Aorta (tissue), 5 donors: ENCODE measurements around the gene EIPR1. TPM values are rescaled to one million over a fixed set of nuclear protein-coding genes. Genes with fewer than 3 reads are reported as not detected.
"Not testable (repeated sequence)": the region's sequence is repeated elsewhere in the genome, so short reads cannot be mapped to it uniquely, and the experiment has no call there.

Experiments used
- ATAC-seq: fragments of 200-7000 bp; cut with Tn5 transposase; one replicate; pipeline ENCODE4 v1.9.1; 2022; ENCODE audit warnings: moderate library complexity; ENCODE audit not compliant: low FRiP score
- DNase-seq, 2 donors: peaks; one replicate each; pipeline ENCODE4 v3.0.0-alpha.2; 2020
- H3K27ac ChIP-seq, 2 donors: one replicate each; pipeline ENCODE4 v1.5.1; 2013; ENCODE audit warnings: low read length in 2 of 2, mild to moderate bottlenecking in 2 of 2, moderate library complexity in 2 of 2, control low read depth in 1 of 2, inconsistent platforms in 1 of 2, low read depth in 1 of 2
- H3K27me3 ChIP-seq, 2 donors: one replicate each; pipeline ENCODE4 v1.6.1; 2013; ENCODE audit warnings: control low read depth in 1 of 2, low read length in 1 of 2, mild to moderate bottlenecking in 1 of 2, moderate library complexity in 1 of 2; ENCODE audit not compliant: insufficient read depth in 2 of 2, control insufficient read depth in 1 of 2
- H3K36me3 ChIP-seq, 2 donors: one replicate each; pipeline ENCODE4 v1.6.1; 2013; ENCODE audit warnings: control low read depth in 1 of 2, low read length in 1 of 2, mild to moderate bottlenecking in 1 of 2; ENCODE audit not compliant: insufficient read depth in 2 of 2, control insufficient read depth in 1 of 2
- H3K4me1 ChIP-seq, 2 donors: one replicate each; pipeline ENCODE4 v1.6.1; 2013; ENCODE audit warnings: low read length in 2 of 2, control low read depth in 1 of 2, mild to moderate bottlenecking in 1 of 2, moderate library complexity in 1 of 2; ENCODE audit not compliant: insufficient read depth in 2 of 2, control insufficient read depth in 1 of 2
- H3K4me3 ChIP-seq, 2 donors: one replicate each; pipeline ENCODE4 v1.5.1; 2013; ENCODE audit warnings: low read length in 2 of 2, control low read depth in 1 of 2, mild to moderate bottlenecking in 1 of 2
- H3K9me3 ChIP-seq: one replicate; pipeline ENCODE4 v1.6.1; 2013; ENCODE audit warnings: mild to moderate bottlenecking, low read length; ENCODE audit not compliant: control insufficient read depth
- WGBS, 2 donors: extraction: QIAGEN DNeasy Blood & Tissue Kit; methylation state at CpG; one replicate each; pipeline ENCODE4 v1.1.7; 2013; 5-methylcytosine and 5-hydroxymethylcytosine counted together
- intact Hi-C, 2 donors: fragments of 100-400 bp; cut with DNase I; formaldehyde crosslinking; loops; one replicate each; pipeline versions ENCODE4 v1.14.2 to v1.15.0; 2022
- polyA plus RNA-seq, 2 donors: library from polyadenylated mRNA; stranded (reverse); fragments of 200-250 nt; gene quantifications; one replicate each; pipeline ENCODE4 v1.2.3, GENCODE V29; 2013
- total RNA-seq, 2 donors: library from RNA; stranded (reverse); fragmentation: NEBNext Ultra II Directional; extraction: Animal tissue kit (Norgen Biotek cat#: 25700); gene quantifications; one replicate each; pipeline ENCODE4 v1.2.1, GENCODE V29; 2021
- donor health status: healthy with polysubstance abuse.
- donor health status: Bipolar disorder and iron deficiency.
- donor health status: DM: no; HTN: no; CAD: no.
- donor health status: DM: no; HTN: no; CAD: no.
- donor health status: DM: yes; HTN: yes; CAD: no.

EIPR1 gene
- total and polyA plus RNA-seq, 4 donors = 9.7 to 13.7 (median 10.0) TPM

DNA sequence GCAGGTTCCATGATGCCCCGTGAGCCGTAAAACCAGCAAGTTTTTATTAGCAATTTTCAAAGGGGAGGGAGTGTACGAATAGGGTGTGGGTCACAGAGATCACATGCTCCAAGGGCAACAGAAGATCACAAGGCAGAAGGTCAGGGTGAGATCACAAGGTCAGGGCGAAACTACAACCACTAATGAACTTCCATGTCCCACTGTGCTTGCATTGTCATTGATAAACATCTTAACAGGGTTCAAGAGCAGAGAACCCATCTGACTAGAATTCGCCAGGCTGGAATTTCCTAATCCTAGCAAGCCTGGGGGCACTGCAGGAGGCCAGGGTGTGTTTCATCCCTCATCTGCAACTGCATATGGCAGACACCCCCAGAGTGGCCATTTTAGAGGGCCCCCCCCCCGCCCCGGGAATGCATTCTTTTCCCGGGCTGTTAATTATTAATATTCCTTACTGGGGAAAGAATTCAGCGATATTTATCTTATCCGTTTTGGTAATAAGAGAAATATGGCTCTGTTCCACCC is 178.9 kb downstream of the EIPR1 start:
- H3K27me3 ChIP-seq, H3K9me3 ChIP-seq, intact Hi-C loops, ATAC-seq, H3K36me3 ChIP-seq, DNase-seq, H3K4me1 ChIP-seq, H3K27ac ChIP-seq, H3K4me3 ChIP-seq: not testable (repeated sequence)
- 71 to 73% methylated on average over 9 of the region's 10 CpGs for WGBS, 2 donors

DNA sequence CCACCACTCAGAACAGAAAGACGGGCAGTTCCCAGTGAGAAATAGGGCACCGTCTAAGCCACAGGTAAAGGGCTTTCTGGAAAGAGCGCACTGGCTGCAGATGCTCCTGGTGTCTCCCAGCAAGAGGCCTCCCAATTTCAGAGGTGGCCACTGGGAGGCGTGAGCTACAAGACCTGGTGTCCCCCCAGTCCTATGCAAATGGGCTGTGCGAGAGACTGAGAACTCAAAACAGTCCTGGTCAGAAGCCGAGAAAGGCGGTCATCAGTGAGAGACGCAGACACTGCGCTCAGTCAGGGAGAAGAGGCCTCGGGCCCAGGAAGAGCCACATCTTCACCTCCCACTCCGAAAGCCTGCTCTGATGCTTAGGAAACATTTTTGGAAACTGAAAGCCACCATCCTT is 179.5 kb downstream of the EIPR1 start:
- intact Hi-C loops = no loop called here
- Histone ChIP-seq H3K9me3 (no peaks in the 10 kb centered on the region), H3K4me1 (no peaks in the 10 kb centered on the region), H3K4me3 (no peak overlapping the region), H3K27me3 (no peaks in the 10 kb centered on the region), H3K36me3 (peaks cover 0 to 7% of the 10 kb centered on the region in 2 donors), H3K27ac (no peak overlapping the region)
- ATAC-seq = no peak
- no peak for DNase-seq
- WGBS, 2 donors = 94 to 97% methylated on average over 11 of the region's 11 CpGs

DNA sequence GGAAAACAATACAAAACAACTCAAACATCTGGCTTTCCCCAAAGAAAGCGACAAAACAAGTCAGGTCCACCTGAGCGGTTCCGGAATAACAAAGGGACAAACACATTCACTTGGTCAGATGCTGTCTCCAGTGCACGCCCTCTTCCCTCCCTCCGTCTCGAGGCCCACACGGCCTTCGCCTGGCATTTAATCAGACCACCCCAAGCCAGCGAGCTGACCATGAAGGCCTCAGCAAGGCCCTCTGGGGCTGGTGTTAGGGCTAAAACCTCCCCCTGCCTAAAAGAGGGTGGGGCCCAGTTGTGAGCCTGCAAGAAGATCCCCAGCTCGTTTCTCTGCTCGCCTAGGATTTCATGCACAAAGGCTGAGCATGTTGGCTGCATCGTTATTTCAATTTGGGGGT is 180.3 kb downstream of the EIPR1 start:
- intact Hi-C loops = no loop called here
- ATAC-seq (no peak), DNase-seq (peak in 1 of 2 donors; percentile 9)
- no peaks in the 10 kb centered on the region for H3K27me3 ChIP-seq
- no peak overlapping the region for H3K4me3 ChIP-seq
- WGBS, 2 donors = 76 to 77% methylated on average over 12 of the region's 12 CpGs
- no peaks in the 10 kb centered on the region for H3K4me1 ChIP-seq
- no peaks in the 10 kb centered on the region for H3K9me3 ChIP-seq
- no peak overlapping the region for H3K27ac ChIP-seq
- H3K36me3 ChIP-seq = peaks cover 3 to 7% of the 10 kb centered on the region in 2 donors

DNA sequence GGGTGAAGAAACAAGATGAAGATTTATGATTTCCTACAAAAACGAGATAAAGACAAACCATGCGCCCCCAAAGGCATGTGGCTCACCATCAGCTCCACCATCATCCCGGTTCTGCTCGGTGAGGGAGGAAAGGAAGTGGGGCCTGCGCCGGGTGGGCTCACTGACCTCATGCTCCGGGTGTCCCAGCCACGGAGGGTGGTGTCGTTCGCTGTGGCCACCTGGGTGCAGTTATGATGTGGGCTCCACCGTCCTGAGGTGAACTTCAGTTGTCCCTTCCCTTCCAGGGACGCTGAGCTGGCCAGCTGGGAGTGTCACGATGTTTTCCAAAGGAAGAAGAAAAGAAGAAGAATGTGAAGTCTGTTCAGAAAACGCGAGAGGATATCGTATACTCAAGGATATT is 180.9 kb downstream of the EIPR1 start:
- H3K4me1 ChIP-seq = no peaks in the 10 kb centered on the region
- H3K27me3 ChIP-seq = no peaks in the 10 kb centered on the region
- 89% methylated on average over 16 of the region's 16 CpGs for WGBS, 2 donors
- no peak overlapping the region for H3K4me3 ChIP-seq
- no peak for ATAC-seq
- no peaks in the 10 kb centered on the region for H3K9me3 ChIP-seq
- DNase-seq = peak in 1 of 2 donors; percentile 26
- intact Hi-C loops = no loop called here
- no peak overlapping the region for H3K27ac ChIP-seq
- H3K36me3 ChIP-seq = peaks cover 3 to 7% of the 10 kb centered on the region in 2 donors

DNA sequence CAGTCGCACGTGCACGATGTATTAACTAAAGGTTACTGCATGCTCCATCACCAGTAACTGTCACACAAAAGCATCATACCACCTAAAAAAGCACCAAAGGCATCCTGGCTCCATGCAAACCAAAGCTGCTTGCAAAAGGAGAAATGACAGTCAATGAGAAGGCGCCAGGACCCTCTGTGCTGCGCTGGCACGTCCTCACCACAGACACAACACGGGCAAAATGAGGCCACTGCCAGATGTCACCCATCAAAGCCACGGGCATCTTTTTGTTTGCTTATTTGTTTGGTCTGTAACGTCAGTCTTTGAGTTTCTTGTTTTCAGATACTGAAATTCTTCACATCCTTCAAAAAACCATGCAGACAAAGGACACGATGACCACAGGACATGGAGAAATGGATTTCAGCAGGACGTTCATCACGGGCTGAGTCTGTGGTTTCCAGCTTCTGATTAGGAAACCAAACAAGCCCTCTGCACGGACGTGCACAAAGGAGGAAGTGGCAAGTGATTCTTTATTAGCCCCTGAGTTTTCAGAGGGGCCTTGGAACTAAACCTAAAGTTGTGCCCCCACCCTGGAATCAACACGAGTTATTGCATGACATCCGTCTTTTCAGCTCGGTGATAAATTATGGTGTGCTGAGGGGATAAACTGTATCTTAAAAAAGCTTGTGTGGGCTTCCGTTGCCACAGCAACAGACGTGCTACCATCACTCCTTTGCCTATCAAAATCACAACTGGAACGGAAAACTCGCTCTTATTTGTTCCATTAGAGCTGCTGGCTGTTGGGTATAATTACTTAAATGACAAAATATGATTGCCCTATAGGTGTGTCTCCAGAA is 181.8 kb downstream of the EIPR1 start:
- WGBS, 2 donors = 71 to 75% methylated on average over 21 of the region's 21 CpGs
- no peak overlapping the region for H3K4me3 ChIP-seq
- peaks cover 3 to 7% of the 10 kb centered on the region in 2 donors for H3K36me3 ChIP-seq
- no peaks in the 10 kb centered on the region for H3K9me3 ChIP-seq
- H3K4me1 ChIP-seq = no peaks in the 10 kb centered on the region
- H3K27ac ChIP-seq = no peak overlapping the region
- intact Hi-C loops = no loop called here
- DNase-seq (peak in 1 of 2 donors; percentile 48), ATAC-seq (no peak)
- no peaks in the 10 kb centered on the region for H3K27me3 ChIP-seq

DNA sequence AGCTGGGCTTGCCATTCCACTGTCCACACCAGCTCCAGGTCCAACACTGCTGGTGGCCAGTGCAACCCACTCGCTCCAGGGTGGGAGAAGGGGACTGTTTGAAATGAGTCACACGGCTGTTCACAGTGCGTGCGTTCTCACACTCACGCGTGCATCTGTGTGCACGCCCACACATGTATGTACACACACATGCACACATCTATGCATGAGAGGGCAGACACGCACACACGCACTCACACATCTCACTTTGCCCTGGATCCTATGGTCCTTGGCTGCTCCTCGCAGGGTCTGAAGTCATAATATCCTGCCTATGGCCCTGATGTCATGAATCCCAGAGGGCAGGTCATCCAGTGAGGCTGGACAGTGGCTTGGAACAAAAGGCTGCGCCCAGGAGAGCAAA is 182.8 kb downstream of the EIPR1 start:
- ATAC-seq = no peak

DNA sequence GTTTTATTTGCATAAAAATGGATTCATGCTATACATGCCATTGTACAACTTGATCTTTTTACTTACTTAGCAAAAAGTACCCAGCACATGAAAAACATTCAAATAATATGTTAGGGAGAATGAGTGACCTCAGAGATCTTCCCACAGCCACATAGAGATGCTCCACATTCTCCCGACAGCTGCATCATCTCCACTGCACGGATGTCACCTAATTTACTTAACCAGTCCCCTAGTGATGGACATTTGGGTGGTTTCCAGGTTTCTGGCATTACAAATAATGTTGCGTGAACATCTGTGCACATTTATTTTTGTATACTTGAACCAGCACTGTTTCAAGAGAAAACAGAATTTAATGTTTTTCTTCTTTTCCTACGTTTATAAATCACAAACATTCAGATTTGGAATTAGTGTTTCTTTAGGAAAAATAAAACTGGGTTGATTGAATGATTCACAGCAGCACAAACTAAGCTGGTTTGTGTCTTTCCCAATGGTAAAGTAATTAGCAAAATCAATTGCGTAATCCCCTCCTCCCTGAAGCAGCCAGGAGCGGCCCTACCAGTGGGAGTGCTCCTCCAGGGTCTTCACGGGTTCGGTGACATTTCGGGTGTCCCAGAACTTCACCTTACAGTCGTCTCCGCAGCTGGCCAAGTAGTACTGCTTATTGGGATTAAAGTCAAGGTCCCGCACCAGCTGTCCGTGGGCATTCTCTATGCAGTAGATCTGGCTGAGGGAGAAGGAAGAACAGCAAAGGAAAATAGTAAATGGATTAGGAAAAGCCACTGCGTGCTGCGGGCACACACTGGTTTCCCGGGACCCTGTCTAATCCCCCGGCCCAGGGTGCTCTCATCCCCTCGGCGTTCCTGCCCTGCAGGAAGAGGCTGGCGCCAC is 183.9 kb downstream of the EIPR1 start:
- H3K9me3 ChIP-seq = no peaks in the 10 kb centered on the region
- no peak for ATAC-seq
- peak; percentile 21 to 38 for DNase-seq
- peaks cover 3 to 7% of the 10 kb centered on the region in 2 donors for H3K36me3 ChIP-seq
- H3K27me3 ChIP-seq = no peaks in the 10 kb centered on the region
- intact Hi-C loops = no loop called here
- 85 to 87% methylated on average over 20 of the region's 20 CpGs for WGBS, 2 donors
- H3K27ac ChIP-seq = no peak overlapping the region
- H3K4me1 ChIP-seq = no peaks in the 10 kb centered on the region
- no peak overlapping the region for H3K4me3 ChIP-seq

More for the DNA sequence above, 182.8 kb downstream of the EIPR1 start:
- H3K27me3 ChIP-seq = no peaks in the 10 kb centered on the region
- intact Hi-C loops = no loop called here
- H3K4me1 ChIP-seq = no peaks in the 10 kb centered on the region
- WGBS, 2 donors = 95 to 96% methylated on average over 11 of the region's 11 CpGs
- no peak overlapping the region for H3K4me3 ChIP-seq
- H3K27ac ChIP-seq = no peak overlapping the region
- peaks cover 3 to 7% of the 10 kb centered on the region in 2 donors for H3K36me3 ChIP-seq
- H3K9me3 ChIP-seq = no peaks in the 10 kb centered on the region
- DNase-seq = peak; percentile 6 to 32

DNA sequence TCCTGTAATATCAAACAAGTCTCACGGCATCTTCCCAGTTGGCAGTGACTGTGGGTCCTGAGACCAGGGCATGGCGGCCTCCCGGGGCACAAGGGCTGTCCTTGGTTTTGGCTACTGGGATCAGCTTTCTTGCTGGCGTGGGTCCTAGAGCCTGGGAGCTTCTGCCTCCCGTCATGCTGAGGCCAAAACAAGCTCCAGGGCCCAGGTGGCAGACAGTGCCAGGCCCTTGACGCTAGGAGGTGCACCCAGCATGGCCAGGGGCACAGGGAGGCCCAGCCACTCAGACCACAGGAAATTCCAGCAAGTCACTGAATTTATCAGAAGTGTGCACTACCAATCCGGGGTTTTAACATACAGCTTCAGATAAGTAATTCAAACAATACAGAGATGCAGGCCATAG is 184.7 kb downstream of the EIPR1 start:
- H3K4me3 ChIP-seq = no peak overlapping the region
- peaks cover 3 to 7% of the 10 kb centered on the region in 2 donors for H3K36me3 ChIP-seq
- WGBS, 2 donors = 82% methylated on average over 7 of the region's 7 CpGs
- ATAC-seq = no peak
- intact Hi-C loops = no loop called here
- H3K27me3 ChIP-seq = no peaks in the 10 kb centered on the region
- DNase-seq = peak; percentile 24 to 32
- no peaks in the 10 kb centered on the region for H3K4me1 ChIP-seq
- no peaks in the 10 kb centered on the region for H3K9me3 ChIP-seq
- H3K27ac ChIP-seq = no peak overlapping the region
